Measurements from ENCODE around the gene CHI3L2. TPM values are rescaled to one million over a fixed set of nuclear protein-coding genes. Genes with fewer than 3 reads are reported as not detected.

Gene CHI3L2
- total RNA-seq, 1 donor from 2014 or later, result not detected

GRCh38 chr1:111256988-111257658 is 29.6 kb downstream of the CHI3L2 start:
- no peak for TF ChIP-seq CTCF (IDR thresholded peaks at IDR 0.05)
- Mint-ChIP-seq H3K4me3 (ENCODE audit: unreplicated experiment) (no peak overlapping the region), H3K4me1 (ENCODE audit: low read depth) (no peaks in the 10 kb centered on the region), H3K27me3 (ENCODE audit: low read depth) (peaks cover 27% of the 10 kb centered on the region), H3K27ac (ENCODE audit: unreplicated experiment) (no peak overlapping the region), H3K36me3 (ENCODE audit: low read depth) (no peaks in the 10 kb centered on the region), H3K9me3 (ENCODE audit: low read depth) (peaks cover 6% of the 10 kb centered on the region)
- DNase-seq (ENCODE audit: low spot score), result no peak

- peaks cover 17% of the 10 kb centered on the region for H3K9me3 Mint-ChIP-seq (ENCODE audit: low read depth)
- no peak for DNase-seq (ENCODE audit: low spot score)
- H3K36me3 Mint-ChIP-seq (ENCODE audit: low read depth), result no peaks in the 10 kb centered on the region
- no peak overlapping the region for H3K27ac Mint-ChIP-seq (ENCODE audit: unreplicated experiment)
- H3K4me3 Mint-ChIP-seq (ENCODE audit: unreplicated experiment), result no peak overlapping the region
- TF ChIP-seq CTCF (IDR thresholded peaks at IDR 0.05), result no peak
- peaks cover 23% of the 10 kb centered on the region for H3K27me3 Mint-ChIP-seq (ENCODE audit: low read depth)
- no peaks in the 10 kb centered on the region for H3K4me1 Mint-ChIP-seq (ENCODE audit: low read depth)
Measured at GRCh38 chr1:111267801-111268508, 40.4 kb downstream of the CHI3L2 start.

- Mint-ChIP-seq H3K4me3 (ENCODE audit: unreplicated experiment) (no peak overlapping the region), H3K27me3 (ENCODE audit: low read depth) (peaks cover 11% of the 10 kb centered on the region), H3K27ac (ENCODE audit: unreplicated experiment) (no peak overlapping the region), H3K4me1 (ENCODE audit: low read depth) (no peaks in the 10 kb centered on the region), H3K36me3 (ENCODE audit: low read depth) (no peaks in the 10 kb centered on the region), H3K9me3 (ENCODE audit: low read depth) (peaks cover 10% of the 10 kb centered on the region)
- no peak for TF ChIP-seq CTCF (IDR thresholded peaks at IDR 0.05)
- no peak for DNase-seq (ENCODE audit: low spot score)
Measured at GRCh38 chr1:111269825-111270406, 42.4 kb downstream of the CHI3L2 start.

- peaks cover 8% of the 10 kb centered on the region for H3K27me3 Mint-ChIP-seq (ENCODE audit: low read depth)
- H3K27ac Mint-ChIP-seq (ENCODE audit: unreplicated experiment), result no peak overlapping the region
- H3K4me3 Mint-ChIP-seq (ENCODE audit: unreplicated experiment), result no peak overlapping the region
- TF ChIP-seq CTCF (IDR thresholded peaks at IDR 0.05), result no peak
- no peaks in the 10 kb centered on the region for H3K4me1 Mint-ChIP-seq (ENCODE audit: low read depth)
- peak; percentile 91 for DNase-seq (ENCODE audit: low spot score)
- peaks cover 2% of the 10 kb centered on the region for H3K9me3 Mint-ChIP-seq (ENCODE audit: low read depth)
- H3K36me3 Mint-ChIP-seq (ENCODE audit: low read depth), result no peaks in the 10 kb centered on the region
Measured at GRCh38 chr1:111270771-111271463, 43.4 kb downstream of the CHI3L2 start.

- DNase-seq (ENCODE audit: low spot score), result no peak
- peaks cover 3% of the 10 kb centered on the region for H3K27me3 Mint-ChIP-seq (ENCODE audit: low read depth)
- H3K4me1 Mint-ChIP-seq (ENCODE audit: low read depth), result no peaks in the 10 kb centered on the region
- H3K36me3 Mint-ChIP-seq (ENCODE audit: low read depth), result no peaks in the 10 kb centered on the region
- peaks cover 3% of the 10 kb centered on the region for H3K9me3 Mint-ChIP-seq (ENCODE audit: low read depth)
- no peak overlapping the region for H3K4me3 Mint-ChIP-seq (ENCODE audit: unreplicated experiment)
- H3K27ac Mint-ChIP-seq (ENCODE audit: unreplicated experiment), result no peak overlapping the region
- TF ChIP-seq CTCF (IDR thresholded peaks at IDR 0.05), result no peak
Measured at GRCh38 chr1:111271464-111271801, 43.9 kb downstream of the CHI3L2 start.
